SK-N-SH treated with all-trans-retinoic acid at 6 μM for 48 hours (cell line): Measurements from ENCODE around the gene RNPEPL1.

Experiments used
- ARNTL ChIP-seq: fragments of 450-650 bp; formaldehyde crosslinking; IDR thresholded peaks from 2 replicates; pipeline ENCODE4 v1.5.0; 2020; ENCODE audit warnings: low read depth, mild to moderate bottlenecking, moderate library complexity, borderline replicate concordance
- CSDC2 ChIP-seq: fragments of 250-450 bp; sonication (Bioruptor Pico); IDR thresholded peaks from 2 replicates; pipeline ENCODE4 v1.5.0; 2020; ENCODE audit warnings: mild to moderate bottlenecking, moderate library complexity
- ESRRG ChIP-seq: fragments of 250-450 bp; sonication (Bioruptor Pico); IDR thresholded peaks from 2 replicates; pipeline ENCODE4 v1.6.1; 2021; ENCODE audit warnings: mild to moderate bottlenecking
- ISL1 ChIP-seq: fragments of 250-450 bp; sonication (Bioruptor Pico); IDR thresholded peaks from 2 replicates; pipeline ENCODE4 v2.1.2; 2022; ENCODE audit warnings: mild to moderate bottlenecking, moderate library complexity
- PATZ1 ChIP-seq: fragments of 250-450 bp; sonication (Bioruptor Pico); IDR thresholded peaks from 2 replicates; pipeline ENCODE4 v1.8.0; 2020; ENCODE audit warnings: mild to moderate bottlenecking, moderate library complexity, borderline replicate concordance
- RARB ChIP-seq: fragments of 250-450 bp; sonication (Bioruptor Pico); IDR thresholded peaks from 2 replicates; pipeline ENCODE4 v1.8.0; 2021; ENCODE audit warnings: mild to moderate bottlenecking, moderate library complexity
- TOX ChIP-seq: fragments of 250-450 bp; sonication (Bioruptor Pico); IDR thresholded peaks from 2 replicates; pipeline ENCODE4 v1.8.0; 2021; ENCODE audit warnings: mild to moderate bottlenecking, moderate library complexity, borderline replicate concordance
- ZFP3 ChIP-seq: fragments of 250-450 bp; sonication (Bioruptor Pico); IDR thresholded peaks from 2 replicates; pipeline ENCODE4 v1.5.0; 2020; ENCODE audit warnings: mild to moderate bottlenecking, moderate library complexity
- ZNF70 ChIP-seq: fragments of 450-650 bp; formaldehyde crosslinking; IDR thresholded peaks from 2 replicates; pipeline ENCODE4 v1.5.0; 2020; ENCODE audit warnings: mild to moderate bottlenecking, moderate library complexity
- ZNF8 ChIP-seq: fragments of 450-650 bp; formaldehyde crosslinking; IDR thresholded peaks from 2 replicates; pipeline ENCODE4 v1.5.0; 2020; ENCODE audit warnings: mild to moderate bottlenecking, moderate library complexity
- TF ChIP-seq, protein P1 (sequence below): fragments of 250-450 bp; sonication (Bioruptor Pico); IDR thresholded peaks from 2 replicates; pipeline ENCODE4 v1.5.1; 2020; ENCODE audit warnings: low read depth, mild to moderate bottlenecking, moderate library complexity

DNA sequence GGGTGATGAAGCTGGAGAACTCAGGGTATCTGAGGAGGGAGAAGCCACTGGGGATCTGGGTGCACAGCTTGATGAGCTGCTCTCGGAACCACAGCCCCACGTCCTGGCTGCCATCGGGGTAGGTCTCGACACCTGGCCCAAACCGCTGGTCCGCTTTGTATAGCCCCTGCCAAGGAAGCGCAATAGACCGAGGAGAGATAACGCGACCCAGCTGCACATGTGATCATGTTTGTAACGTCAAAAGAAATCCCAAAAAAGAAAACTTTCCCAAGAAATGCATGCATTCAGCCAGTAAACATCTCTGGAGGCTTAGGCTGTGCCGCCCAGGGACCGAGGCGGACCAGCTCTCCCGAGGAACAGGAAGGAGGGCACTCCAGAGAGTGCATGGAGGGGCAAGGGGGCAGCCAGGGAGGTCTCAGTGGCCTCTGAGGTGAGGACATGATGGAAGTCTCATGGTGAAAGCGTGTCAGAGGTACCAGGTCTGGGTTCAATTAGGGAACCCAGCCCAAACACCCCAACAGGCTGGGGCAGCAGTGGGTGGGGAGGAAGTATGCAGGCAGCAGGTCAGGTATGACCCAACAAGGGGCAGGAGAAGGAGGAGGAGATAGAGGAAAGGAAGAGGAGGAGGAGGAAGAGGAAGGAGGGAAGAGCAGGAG is 38.8 kb upstream of the RNPEPL1 start:
- TF ChIP-seq RARB (no peak), TOX (CRISPR knock-in tag) (no peak), ESRRG (CRISPR knock-in tag) (no peak), PATZ1 (no peak), ZNF8 (CRISPR knock-in tag) (no peak), ZNF70 (CRISPR knock-in tag) (no peak), ISL1 (CRISPR knock-in tag) (no peak), CSDC2 (no peak), ARNTL (CRISPR knock-in tag) (no peak), ZFP3 (no peak)
- TF ChIP-seq, protein P1, sequence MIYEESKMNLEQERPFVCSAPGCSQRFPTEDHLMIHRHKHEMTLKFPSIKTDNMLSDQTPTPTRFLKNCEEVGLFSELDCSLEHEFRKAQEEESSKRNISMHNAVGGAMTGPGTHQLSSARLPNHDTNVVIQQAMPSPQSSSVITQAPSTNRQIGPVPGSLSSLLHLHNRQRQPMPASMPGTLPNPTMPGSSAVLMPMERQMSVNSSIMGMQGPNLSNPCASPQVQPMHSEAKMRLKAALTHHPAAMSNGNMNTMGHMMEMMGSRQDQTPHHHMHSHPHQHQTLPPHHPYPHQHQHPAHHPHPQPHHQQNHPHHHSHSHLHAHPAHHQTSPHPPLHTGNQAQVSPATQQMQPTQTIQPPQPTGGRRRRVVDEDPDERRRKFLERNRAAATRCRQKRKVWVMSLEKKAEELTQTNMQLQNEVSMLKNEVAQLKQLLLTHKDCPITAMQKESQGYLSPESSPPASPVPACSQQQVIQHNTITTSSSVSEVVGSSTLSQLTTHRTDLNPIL (CRISPR knock-in tag) = no peak
